ENCODE measurements around the gene ALK.
A peak's percentile ranks its signal among the peaks of the same experiment; 100 is the strongest.

The ALK gene

DNA sequence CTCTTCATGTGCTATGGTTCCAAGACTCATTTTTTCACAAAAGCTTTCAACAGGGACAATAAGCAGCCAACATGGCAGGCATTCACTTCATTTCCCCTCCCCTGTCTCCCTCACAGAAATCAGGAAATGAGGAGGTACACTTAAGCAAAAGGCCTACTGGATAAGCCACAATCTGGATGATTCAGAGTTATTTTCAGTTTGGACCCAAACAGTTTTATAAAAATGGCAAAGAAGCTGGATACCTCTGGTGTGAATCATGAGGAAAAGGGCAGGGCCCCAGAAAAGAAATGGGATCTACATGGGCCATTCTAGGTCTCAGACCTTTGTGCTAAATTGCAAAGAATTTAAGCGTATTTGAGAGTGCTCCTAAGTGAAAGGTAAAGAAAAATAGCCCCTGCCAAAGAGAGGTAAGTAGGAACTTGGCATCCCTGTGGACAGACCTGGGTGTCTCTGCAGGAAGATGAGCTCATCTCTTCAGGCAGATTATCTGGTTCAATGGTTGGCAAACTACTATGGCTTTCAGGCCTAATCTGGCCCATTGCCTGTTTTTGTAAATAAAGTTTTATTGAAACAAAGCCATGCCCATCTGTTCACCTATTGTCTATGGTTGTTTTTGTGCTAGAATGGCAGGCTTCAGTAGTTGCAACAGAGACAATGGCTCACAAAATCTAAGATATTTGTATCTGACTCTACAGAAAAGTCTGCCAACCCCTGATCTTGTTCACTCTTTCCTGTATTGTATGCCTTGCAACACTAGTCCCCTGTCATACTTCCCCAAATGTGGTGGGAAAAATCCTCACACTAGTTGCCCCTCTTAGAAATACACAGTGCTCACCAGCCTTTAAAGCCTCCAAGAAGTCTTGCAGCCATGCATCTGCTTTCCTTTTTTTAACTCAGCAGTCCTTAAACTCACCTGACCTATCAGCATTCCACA, 315.0 kb downstream of the ALK start:
- DNase-seq (ENCODE audit: low spot score) = no peak

DNA sequence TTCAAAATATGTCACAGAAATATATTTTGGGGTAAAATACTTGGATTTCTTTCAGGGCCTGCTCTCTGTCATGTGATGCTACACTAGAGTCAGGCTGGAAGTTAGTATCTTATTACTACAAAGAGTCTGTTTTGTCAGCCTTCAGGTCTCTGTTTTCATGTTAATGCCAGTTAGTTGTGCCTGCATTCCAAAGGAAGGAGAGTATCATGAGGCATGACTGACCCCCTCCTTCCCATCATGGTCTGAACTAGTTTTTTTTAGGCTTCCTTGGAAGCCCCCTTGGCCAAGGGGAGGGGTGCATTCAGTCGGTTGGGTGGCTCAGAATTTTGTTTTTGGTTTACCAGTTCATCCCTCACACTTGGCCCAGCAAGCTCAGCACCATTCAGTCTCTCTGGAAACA, 318.0 kb downstream of the ALK start:
- DNase-seq (ENCODE audit: low spot score) = no peak

DNA sequence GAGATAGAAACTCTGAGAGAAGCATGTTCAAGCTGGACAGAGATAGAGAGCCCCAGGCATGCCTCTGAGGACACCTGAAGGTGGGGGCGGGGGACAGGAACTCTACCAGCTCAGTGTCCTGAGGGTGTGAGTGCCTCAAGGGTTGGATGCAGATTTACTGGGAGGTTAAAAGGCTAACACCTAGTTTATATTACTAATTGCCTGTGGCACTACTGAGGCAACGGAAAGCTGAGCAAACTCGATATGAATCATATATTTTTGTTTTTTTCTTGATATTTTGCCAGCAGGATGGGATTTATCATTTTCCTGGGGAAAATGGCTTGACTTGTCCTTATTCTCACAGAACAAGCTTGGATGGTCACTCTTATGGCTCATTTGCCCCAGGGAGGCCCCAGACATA, 319.5 kb downstream of the ALK start:
- DNase-seq (ENCODE audit: low spot score) = no peak

DNA sequence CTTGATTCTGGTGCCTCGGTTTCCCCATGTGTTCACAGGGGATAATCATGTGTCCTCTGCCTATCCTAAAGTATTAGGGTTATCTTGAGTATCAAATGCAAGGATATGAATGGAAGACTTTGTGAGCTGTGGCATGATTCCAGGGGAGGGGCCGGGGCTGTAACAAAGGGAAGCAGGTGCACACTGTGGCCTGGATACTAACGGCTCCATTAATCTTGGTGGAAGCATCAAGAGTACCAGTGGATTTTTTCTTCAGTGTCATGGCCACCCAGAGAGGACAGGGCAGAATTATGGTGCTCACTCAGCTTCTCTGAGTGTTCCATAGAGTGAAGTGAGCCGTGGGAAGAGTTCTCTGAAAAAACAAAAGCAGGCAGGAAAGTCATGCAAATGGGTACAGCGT, 320.1 kb downstream of the ALK start:
- DNase-seq (ENCODE audit: low spot score) = no peak

DNA sequence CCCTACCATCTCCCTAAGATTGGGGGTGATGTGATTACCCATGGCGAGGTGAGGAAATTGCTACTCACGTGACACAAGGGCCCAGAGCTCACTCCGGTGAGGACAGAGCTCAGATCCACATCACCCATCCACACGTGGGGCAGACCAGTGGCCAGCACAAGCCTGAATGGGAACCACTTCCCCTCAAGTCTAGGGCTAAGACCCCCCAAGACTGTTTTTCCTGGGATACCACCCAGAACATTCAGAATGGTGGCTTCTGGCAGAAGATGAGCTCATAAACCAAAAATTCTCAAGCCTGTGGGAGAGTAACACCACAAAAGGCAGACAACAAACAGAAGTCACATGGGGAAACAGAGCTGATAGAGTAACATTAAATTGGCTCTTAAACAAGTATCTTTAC, 321.4 kb downstream of the ALK start:
- no peak for DNase-seq (ENCODE audit: low spot score)

DNA sequence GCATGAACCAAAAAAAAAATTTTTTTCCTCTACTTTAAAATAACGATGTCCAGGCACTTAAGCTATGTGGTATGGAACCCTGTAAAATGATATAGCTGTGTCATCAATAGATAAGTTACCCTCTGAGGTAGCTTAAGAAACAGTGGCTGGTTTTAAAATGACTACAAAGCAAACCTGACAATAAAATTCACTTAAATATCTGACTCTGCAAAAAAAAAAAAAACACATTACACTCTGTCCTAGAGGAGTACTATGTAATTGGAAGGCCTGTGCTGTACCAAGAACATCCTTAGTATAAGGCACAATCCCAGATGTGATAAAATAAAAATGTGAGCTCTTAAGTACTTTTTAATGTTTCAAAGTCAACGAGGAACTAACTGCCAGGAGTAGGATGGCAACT, 322.4 kb downstream of the ALK start:
- DNase-seq (ENCODE audit: low spot score) = no peak

DNA sequence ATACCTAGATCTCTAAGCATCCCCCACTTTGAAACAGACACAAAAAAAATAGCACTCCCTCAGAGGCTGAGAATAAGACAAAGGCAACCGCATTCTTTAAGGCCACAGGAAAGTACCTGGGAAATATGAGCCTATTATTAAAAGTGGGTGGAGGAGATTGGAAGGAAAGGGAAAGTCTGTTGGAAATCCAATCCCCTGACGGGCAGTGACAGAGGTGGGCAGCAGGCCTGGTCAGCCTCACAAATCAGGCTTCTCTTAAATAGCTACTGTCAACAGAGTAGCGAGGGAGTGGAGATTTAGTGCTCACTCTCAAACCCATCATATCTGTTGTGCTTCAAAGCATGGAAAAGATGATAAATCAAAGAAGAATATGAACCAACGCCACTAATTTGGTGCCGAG, 324.4 kb downstream of the ALK start:
- DNase-seq (ENCODE audit: low spot score) = no peak

DNA sequence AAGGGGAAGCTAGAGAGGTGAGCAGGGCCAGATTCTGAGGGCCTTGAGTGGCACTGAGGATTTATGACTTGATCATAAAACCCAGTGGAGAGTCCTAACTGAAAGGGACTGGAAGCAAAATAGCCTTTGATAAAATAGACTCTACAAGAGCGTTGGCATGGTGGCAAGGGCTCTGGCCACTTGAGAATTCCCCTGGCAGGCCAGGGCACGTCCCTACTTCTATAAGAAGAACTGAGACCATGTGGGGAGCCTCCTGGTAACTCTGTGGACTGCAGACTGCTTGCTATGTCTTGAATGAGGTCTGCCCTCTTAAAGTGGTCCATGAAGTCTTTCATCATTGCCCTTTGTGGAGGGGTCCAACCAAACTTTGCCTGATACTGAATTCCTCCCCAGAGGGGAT, 324.8 kb downstream of the ALK start:
- no peak for DNase-seq (ENCODE audit: low spot score)

DNA sequence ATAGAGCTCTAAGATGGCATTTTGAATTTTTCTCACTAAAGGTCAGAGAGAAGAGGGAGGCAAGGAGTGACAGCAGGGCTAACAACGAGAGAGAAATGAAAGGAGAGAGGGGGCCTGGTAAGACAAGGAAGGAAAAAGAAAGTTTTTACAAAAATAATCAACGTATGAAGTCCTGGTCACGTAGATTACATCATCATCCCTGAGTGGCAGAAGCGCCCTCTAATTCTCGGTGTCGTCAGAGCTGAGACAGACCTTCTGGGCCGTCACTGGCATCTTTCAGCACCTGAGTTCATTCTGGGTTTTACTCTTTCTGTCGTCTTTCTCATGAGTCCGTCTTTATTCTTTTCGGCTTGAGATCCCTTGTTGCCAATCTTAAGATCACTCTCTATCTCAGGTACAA, 329.8 kb downstream of the ALK start:
- DNase-seq (ENCODE audit: low spot score) = no peak

DNA sequence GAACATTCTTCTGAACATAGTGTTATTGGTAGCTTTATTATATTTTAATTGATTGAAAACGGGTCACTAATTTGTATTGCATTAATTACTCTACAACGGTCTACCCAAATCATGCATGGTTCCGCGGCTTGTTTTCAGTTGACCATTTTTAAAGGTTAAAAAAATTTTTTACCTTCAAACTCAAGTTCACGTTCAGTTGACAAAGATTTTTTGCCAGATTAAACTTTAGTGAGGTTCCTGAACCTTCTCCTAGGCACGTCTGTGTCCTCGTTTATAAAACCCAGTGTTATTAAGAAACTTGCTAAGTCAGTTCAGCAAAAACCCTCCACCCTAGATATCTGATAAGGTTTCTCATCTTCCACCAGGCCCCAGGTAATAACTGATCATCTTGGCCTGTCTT, 331.2 kb downstream of the ALK start:
- no peak for DNase-seq (ENCODE audit: low spot score)

DNA sequence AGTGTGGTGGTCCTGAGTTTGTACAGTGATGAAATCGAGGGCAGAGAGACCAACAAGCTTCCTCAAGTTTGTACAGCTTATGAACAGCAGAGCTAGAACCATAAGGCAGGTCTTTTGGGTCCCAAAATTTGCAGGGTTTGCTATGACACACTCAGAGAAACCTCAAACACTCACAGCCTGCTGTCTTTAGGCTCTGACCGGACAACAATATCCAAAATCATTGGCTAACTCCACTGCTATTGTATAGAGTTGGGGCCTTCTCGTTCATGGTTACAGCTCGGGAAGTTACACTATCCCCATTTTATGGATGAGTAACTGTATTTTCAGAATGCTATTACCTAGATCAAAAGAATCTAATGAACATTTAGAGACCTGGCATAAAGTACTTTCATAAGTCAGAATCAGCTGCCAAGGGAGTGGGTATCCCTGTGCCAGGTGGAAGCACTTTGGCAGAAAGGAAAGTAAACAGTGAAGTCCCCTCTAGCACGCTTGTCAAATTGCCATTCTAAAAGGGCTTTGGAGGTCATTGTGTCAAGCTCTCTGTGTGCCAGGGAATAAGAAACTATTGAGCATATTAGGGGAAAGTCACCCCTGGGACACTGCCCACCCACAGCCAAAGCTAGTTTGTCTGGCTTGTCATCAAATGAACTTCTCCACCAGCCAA, 331.8 kb downstream of the ALK start:
- DNase-seq (ENCODE audit: low spot score) = no peak

DNA sequence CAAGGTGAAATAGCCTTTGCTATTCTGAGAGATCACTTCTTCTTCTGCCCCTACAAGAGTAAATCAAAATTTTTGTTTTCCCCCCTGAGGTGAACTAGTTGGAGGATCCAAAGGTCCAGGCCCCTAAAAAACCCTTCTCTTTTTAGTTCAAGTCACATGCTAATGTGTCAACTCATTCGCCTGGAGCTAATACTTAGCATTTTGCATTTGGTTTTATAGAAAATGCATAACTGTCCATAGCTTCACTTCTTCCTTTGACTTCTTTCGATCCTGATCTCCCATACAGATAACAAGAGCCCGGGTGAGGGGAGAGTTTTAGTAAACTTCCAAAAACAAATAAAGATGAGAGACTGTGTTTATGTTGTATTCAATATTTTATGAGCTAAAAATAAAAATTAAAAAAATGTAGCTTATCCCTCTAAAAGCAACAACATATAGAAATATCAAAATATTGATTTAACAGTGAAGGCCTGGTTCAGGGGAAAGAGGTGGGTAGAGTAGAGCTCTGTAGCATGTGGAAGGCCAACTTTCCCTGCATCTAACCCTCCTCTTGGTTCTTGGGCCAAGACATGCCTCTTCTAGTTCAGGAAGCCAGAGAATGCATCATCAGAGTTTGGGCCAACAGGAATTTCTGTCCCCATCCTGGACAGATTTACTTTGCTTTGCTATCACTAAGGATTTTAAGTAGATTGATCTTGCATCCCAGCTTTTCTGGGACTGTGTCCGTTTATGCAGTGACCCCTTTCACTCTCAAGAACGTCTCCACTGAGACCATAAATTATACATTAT, 333.8 kb downstream of the ALK start:
- no peak for DNase-seq (ENCODE audit: low spot score)

DNA sequence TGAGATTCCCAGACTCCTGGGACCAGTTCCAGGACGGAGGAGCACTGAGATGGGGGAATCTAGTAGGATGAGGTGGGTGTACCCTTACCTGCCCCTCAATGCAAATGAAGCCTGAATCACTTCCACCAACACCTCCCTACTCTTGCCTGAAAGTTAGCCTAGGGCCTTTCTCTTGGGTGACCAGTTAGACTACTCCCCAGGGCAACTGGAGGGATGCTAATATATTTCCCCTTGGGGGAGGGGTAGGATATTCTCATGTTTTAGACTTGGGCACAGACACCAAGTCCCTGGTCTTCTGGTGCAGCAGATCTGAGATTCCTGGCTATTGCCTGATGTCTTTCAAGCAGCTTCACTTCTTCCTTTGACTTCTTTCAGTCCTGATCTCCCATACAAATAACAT, 334.5 kb downstream of the ALK start:
- no peak for DNase-seq (ENCODE audit: low spot score)

DNA sequence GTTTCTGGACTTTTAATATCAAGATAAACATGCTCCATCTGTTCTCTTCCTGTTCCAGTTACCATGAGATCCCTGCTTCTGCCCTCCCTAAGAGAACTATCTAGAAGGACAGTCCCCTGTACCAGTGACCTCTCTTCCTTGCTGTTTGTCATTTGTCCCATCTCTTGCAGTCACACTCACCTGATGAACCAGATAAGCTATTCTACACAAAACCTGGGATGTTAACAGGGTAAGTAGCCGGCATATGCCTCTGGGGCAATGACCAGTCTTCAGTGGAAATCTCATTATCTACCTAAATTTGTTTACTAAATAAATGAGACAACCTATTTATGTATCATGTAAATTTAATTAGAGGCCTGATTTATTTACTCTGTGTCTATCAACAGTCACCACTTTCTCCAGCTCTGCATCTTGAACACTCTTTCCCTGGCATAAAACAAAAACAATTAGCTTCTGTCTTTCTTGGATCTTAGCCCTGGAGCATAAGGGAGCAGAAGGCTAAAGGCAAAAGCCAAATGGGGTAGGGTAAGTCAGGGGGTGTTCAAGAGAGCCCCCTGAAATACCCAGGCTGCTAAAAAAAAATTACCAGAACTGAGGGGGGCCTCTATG, 337.7 kb downstream of the ALK start:
- DNase-seq (ENCODE audit: low spot score) = no peak

DNA sequence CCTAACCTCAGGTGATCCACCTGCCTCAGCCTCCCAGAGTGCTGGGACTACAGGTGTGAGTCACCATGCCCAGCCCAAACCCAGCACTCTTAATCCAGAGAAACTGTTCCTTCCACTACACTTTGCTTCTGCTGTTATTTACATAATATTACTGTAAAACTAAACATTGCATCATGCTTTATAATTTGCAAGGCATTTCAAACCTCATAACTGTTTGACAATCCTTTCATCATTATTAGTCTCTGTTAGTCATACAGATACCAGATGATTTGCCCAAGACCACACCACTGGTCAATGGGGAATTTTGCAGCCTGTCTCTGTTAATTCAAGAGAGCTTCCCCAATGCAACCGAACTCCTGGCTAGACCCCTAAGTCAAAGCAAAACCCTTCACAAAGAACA, 338.3 kb downstream of the ALK start:
- peak; percentile 73 for DNase-seq (ENCODE audit: low spot score)

DNA sequence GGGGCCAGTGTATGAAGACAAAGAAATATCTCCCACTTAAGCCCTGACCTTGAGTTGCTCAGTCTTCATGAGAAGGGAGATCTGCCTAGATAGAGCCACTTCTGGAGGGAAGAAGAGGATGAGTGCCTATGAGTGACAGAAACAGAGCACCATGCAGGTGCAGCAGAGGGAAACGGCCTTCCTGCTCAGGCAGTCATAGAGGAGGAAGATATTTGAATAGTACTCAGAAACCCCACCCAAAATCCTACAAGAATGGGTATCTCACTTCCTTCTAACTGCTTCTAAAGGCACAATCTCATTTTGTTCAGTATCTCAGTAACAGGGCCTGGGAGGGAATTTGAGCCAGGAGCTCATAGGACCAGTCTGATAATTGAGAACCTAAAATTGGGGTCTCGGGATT, 339.3 kb downstream of the ALK start:
- no peak for DNase-seq (ENCODE audit: low spot score)

DNA sequence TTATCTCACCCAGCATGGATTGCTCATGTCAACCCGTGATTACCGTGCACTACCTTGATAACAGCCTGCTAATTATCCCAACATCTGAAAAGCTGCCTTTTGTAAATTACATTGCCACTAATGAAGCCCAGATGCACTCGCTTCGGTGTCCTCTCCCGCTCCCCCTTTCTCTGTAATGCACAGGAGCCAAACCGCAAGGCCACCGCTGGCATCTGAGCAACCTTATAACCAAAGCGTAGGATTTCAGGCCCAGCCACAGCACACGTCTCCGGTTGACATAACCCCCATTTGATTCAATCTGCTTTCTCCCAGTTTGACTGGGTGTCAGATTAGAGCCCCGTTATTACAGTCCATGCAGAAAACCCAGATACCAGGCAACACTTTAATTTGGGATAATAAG, 341.2 kb downstream of the ALK start:
- DNase-seq (ENCODE audit: low spot score) = no peak

DNA sequence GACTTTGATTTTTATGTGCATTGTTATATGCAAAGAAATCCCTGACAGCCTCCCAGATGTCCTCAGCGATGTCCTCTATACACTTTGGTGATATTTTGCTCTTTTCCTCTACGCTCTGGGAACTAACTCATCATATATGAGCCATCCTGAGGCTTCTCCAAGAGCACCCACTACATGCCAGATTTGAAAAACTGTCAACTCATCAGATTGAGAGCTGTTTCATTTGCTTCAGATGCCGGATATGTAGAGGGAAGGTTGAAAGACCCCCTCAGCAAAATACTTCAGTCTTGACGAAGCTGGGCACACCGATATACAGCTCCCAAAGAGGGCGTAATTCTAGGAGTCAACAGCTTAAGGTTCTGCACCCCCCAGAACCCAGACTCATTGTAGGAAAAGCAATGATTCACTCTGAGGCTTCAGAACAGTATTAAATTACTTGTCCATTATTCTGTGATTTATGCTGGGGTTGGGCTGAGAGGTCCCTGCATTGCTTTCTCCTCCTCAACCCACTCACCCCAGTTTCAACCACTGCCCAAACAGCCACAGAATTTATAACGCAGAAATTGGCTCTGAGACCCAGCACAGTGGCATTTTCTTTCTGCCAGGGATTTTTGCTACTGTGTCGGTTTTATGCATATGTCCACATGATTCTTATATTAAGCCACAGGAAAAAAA, 341.8 kb downstream of the ALK start:
- no peak for DNase-seq (ENCODE audit: low spot score)

DNA sequence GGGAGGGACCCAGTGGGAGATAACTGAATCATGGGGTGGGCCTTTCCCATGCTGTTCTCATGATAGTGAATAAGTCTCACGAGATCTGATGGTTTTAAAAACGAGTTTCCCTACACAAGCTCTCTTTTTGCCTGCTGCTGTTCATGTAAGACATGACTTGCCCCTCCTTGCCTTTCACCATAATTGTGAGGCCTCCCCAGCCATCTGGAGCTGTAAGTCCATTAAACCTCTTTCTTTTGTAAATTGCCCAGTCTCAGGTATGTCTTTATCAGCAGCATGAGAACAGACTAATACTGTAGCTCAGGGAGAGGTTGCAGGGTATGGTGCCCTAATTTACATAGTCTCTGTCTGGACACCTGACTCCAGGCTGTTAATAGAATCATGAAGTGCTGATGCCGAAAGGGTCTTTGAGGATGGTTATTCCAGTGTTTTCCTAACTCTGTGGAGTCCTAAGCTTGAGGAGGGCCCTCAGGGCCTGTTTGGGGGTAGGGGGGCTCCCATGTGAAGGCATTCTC, 343.2 kb downstream of the ALK start:
- DNase-seq (ENCODE audit: low spot score) = no peak

DNA sequence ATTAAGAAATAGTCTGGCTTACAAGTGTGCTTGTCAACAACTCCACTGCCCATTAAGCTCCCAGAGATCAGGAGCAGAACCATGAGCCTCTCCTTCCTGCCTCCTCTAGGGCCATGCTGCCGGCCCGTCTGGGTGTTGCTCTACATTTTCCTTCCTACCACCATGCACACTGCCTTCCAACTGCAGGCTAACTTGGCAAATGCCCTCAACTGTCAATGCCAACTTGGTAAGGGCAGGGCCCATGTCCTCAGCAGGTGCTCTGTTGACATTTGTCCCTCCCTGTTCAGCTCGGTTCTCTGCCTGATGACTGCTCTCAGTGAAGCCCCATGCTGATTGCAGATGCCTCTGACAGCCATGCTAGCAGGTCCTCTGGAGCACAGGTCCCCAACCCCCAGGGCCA, 345.2 kb downstream of the ALK start:
- DNase-seq (ENCODE audit: low spot score) = no peak

DNA sequence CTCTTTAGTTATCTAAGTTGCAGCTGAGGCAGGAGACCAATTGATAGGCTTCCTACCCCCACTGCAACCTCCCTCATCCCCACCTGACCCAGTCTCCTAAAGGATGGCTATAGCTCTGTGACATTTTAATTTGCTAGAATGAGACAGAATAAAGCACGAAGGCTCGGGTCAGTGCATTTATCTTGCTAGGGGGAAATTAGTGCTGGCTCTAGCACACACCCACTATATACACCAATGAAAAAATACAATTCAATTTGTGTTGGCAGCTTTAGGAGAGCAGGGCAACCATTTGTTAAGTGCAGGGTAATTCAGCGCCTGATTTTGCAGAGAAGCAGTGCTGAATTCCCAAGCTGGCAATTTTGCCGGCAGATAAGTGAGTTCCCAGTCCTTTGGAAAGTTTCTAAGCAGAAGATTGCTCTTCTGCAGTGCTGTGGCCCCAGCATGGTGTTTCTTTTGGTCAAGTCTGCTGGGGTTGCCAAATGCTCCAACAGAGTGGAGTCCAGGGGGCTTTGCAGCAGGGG, 346.0 kb downstream of the ALK start:
- DNase-seq (ENCODE audit: low spot score) = no peak
